ENCODE measurements around the gene GRWD1.

GRCh38 chr19:48443256-48443655 lies 2.5 kb upstream of the GRWD1 start:
- TF ChIP-seq, protein P1, sequence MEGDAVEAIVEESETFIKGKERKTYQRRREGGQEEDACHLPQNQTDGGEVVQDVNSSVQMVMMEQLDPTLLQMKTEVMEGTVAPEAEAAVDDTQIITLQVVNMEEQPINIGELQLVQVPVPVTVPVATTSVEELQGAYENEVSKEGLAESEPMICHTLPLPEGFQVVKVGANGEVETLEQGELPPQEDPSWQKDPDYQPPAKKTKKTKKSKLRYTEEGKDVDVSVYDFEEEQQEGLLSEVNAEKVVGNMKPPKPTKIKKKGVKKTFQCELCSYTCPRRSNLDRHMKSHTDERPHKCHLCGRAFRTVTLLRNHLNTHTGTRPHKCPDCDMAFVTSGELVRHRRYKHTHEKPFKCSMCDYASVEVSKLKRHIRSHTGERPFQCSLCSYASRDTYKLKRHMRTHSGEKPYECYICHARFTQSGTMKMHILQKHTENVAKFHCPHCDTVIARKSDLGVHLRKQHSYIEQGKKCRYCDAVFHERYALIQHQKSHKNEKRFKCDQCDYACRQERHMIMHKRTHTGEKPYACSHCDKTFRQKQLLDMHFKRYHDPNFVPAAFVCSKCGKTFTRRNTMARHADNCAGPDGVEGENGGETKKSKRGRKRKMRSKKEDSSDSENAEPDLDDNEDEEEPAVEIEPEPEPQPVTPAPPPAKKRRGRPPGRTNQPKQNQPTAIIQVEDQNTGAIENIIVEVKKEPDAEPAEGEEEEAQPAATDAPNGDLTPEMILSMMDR (IDR thresholded peaks at IDR 0.05), result no peak
- no peak for TF ChIP-seq POLR2A (IDR thresholded peaks at IDR 0.05)
